ENCODE results near the gene WNT9A. TPM values are rescaled to one million over a fixed set of nuclear protein-coding genes. Genes with fewer than 3 reads are reported as not detected.

The WNT9A gene
- total RNA-seq, 1 experiment from 2014 or later: 22.2 TPM

GRCh38 chr1:227946624-227947385 lies 927 bp downstream of the WNT9A start:
- no peaks in the 10 kb centered on the region for H3K27me3 ChIP-seq (ENCODE audit: low read length)
- no peaks in the 10 kb centered on the region for H4K20me1 ChIP-seq (ENCODE audit: low read length)
- H3K79me2 ChIP-seq (ENCODE audit: low read length): peaks cover 63% of the 10 kb centered on the region
- ATAC-seq (peak; percentile 63), DNase-seq (peak; percentile 98)
- H3K9ac ChIP-seq (ENCODE audit: low read length): peak overlapping the region; percentile 63
- peaks cover 28% of the 10 kb centered on the region for H3K4me1 ChIP-seq (ENCODE audit: insufficient read depth, low read length)
- H2AFZ ChIP-seq (ENCODE audit: low read length): peak overlapping the region; percentile 75
- no peaks in the 10 kb centered on the region for H3K36me3 ChIP-seq (ENCODE audit: low read depth, low read length)
- intact Hi-C loops (cut with micrococcal nuclease): loop anchor here (1.0 to 10.0 kb wide), 6 partner anchors 13 to 402 kb away; no protein-coding TSS in a partner anchor
- H3K9me3 ChIP-seq (ENCODE audit: low read length): no peaks in the 10 kb centered on the region
- POLR2A ChIA-PET (ENCODE audit: unreplicated experiment): interaction anchor here (0.6 kb wide), 1 partner anchor 11 kb away, joined by 3 read pairs; no protein-coding TSS in a partner anchor
- CTCF ChIA-PET: interaction anchor here (1.0 to 1.7 kb wide), 5 partner anchors 141 to 465 kb away, joined by 3 to 10 read pairs (median 8); no protein-coding TSS in a partner anchor
- H3K27ac ChIP-seq (ENCODE audit: low read length): peak overlapping the region; percentile 77
- peak overlapping the region; percentile 89 for H3K4me2 ChIP-seq (ENCODE audit: low read length)
- no peaks in the 10 kb centered on the region for H3F3A ChIP-seq (ENCODE audit: low read length, unreplicated experiment)
- BruUV-seq (replicated peaks): TSS peak; percentile 33
- H3K4me3 ChIP-seq (ENCODE audit: low read length): peak overlapping the region; percentile 75
- TF ChIP-seq EZH2phosphoT487 (IDR thresholded peaks at IDR 0.05; ENCODE audit: borderline replicate concordance, low read length): no peak
- peak; percentile 99 for TF ChIP-seq CTCF (conservative IDR thresholded peaks at IDR 0.05; ENCODE audit: low read depth, low read length)
- no peak for TF ChIP-seq EZH2 (IDR thresholded peaks at IDR 0.05; ENCODE audit: low read length, unreplicated experiment)
- no peaks in the 10 kb centered on the region for H3K9me2 ChIP-seq (replicated peaks; ENCODE audit: low read length)

GRCh38 chr1:227945891-227946623 lies 1.7 kb downstream of the WNT9A start:
- no peaks in the 10 kb centered on the region for H3F3A ChIP-seq (ENCODE audit: low read length, unreplicated experiment)
- POLR2A ChIA-PET (ENCODE audit: unreplicated experiment): no interaction called here
- DNase-seq: peak; percentile 98
- no peaks in the 10 kb centered on the region for H3K27me3 ChIP-seq (ENCODE audit: low read length)
- peak overlapping the region; percentile 63 for H3K9ac ChIP-seq (ENCODE audit: low read length)
- H2AFZ ChIP-seq (ENCODE audit: low read length): peak overlapping the region; percentile 70
- CTCF ChIA-PET: interaction anchor here (1.0 to 1.4 kb wide), 5 partner anchors 140 to 465 kb away, joined by 3 to 10 read pairs (median 6); no protein-coding TSS in a partner anchor
- no peaks in the 10 kb centered on the region for H3K36me3 ChIP-seq (ENCODE audit: low read depth, low read length)
- H3K4me3 ChIP-seq (ENCODE audit: low read length): peak overlapping the region; percentile 75
- H3K27ac ChIP-seq (ENCODE audit: low read length): peak overlapping the region; percentile 77
- peaks cover 70% of the 10 kb centered on the region for H3K79me2 ChIP-seq (ENCODE audit: low read length)
- TF ChIP-seq CTCF (conservative IDR thresholded peaks at IDR 0.05; ENCODE audit: low read depth, low read length) (no peak), EZH2phosphoT487 (IDR thresholded peaks at IDR 0.05; ENCODE audit: borderline replicate concordance, low read length) (no peak), EZH2 (IDR thresholded peaks at IDR 0.05; ENCODE audit: low read length, unreplicated experiment) (no peak)
- peak; percentile 69 for ATAC-seq
- intact Hi-C loops (cut with micrococcal nuclease): loop anchor here (1.0 to 10.0 kb wide), 6 partner anchors 12 to 401 kb away; no protein-coding TSS in a partner anchor
- peaks cover 28% of the 10 kb centered on the region for H3K4me1 ChIP-seq (ENCODE audit: insufficient read depth, low read length)
- BruUV-seq (replicated peaks): no TSS peak
- H3K9me3 ChIP-seq (ENCODE audit: low read length): no peaks in the 10 kb centered on the region
- H3K9me2 ChIP-seq (replicated peaks; ENCODE audit: low read length): no peaks in the 10 kb centered on the region
- no peaks in the 10 kb centered on the region for H4K20me1 ChIP-seq (ENCODE audit: low read length)
- H3K4me2 ChIP-seq (ENCODE audit: low read length): peak overlapping the region; percentile 89

Data from PC-3 (cell line).